Esophagus (tissue), 2 donors: ENCODE results near the gene SLC19A1. TPM values are rescaled to one million over a fixed set of nuclear protein-coding genes. Genes with fewer than 3 reads are reported as not detected.

Source experiments
- H3K27ac ChIP-seq, 2 donors: one replicate each; pipeline ENCODE4 v1.5.1; 2013; ENCODE audit warnings: low read depth in 2 of 2, mild to moderate bottlenecking in 2 of 2, inconsistent platforms in 1 of 2, low read length in 1 of 2, moderate library complexity in 1 of 2
- H3K27me3 ChIP-seq, 2 donors: one replicate each; pipeline ENCODE4 v1.6.1; 2013; ENCODE audit warnings: low read length in 2 of 2, control low read depth in 1 of 2, mild to moderate bottlenecking in 1 of 2; ENCODE audit not compliant: insufficient read depth in 2 of 2, control insufficient read depth in 1 of 2
- H3K36me3 ChIP-seq, 2 donors: one replicate each; pipeline ENCODE4 v1.6.1; 2013; ENCODE audit warnings: low read length in 1 of 2; ENCODE audit not compliant: control insufficient read depth in 2 of 2, insufficient read depth in 2 of 2
- H3K4me1 ChIP-seq, 2 donors: one replicate each; pipeline ENCODE4 v1.6.1; 2013; ENCODE audit warnings: low read length in 1 of 2; ENCODE audit not compliant: control insufficient read depth in 2 of 2, insufficient read depth in 2 of 2
- H3K4me3 ChIP-seq, 2 donors: one replicate each; pipeline ENCODE4 v1.5.1; 2013; ENCODE audit warnings: low read length in 2 of 2, mild to moderate bottlenecking in 2 of 2, low read depth in 1 of 2, moderate library complexity in 1 of 2
- H3K9me3 ChIP-seq, 2 donors: one replicate each; pipeline ENCODE4 v1.6.1; 2013; ENCODE audit warnings: mild to moderate bottlenecking in 2 of 2, low read depth in 1 of 2, low read length in 1 of 2, moderate library complexity in 1 of 2; ENCODE audit not compliant: control insufficient read depth in 2 of 2, insufficient read depth in 1 of 2
- WGBS, 2 donors: extraction: QIAGEN DNeasy Blood & Tissue Kit; methylation state at CpG; one replicate each; pipeline ENCODE4 v1.1.7; 2013; 5-methylcytosine and 5-hydroxymethylcytosine counted together
- polyA plus RNA-seq, 2 donors: library from polyadenylated mRNA; stranded (reverse); fragments of 200-250 nt; gene quantifications; one replicate each; pipeline ENCODE4 v1.2.3, GENCODE V29; 2013
- donor health status: healthy with polysubstance abuse.
- donor health status: Bipolar disorder and iron deficiency.

The SLC19A1 gene
- polyA plus RNA-seq, 2 donors: 3.1 to 3.5 TPM

DNA sequence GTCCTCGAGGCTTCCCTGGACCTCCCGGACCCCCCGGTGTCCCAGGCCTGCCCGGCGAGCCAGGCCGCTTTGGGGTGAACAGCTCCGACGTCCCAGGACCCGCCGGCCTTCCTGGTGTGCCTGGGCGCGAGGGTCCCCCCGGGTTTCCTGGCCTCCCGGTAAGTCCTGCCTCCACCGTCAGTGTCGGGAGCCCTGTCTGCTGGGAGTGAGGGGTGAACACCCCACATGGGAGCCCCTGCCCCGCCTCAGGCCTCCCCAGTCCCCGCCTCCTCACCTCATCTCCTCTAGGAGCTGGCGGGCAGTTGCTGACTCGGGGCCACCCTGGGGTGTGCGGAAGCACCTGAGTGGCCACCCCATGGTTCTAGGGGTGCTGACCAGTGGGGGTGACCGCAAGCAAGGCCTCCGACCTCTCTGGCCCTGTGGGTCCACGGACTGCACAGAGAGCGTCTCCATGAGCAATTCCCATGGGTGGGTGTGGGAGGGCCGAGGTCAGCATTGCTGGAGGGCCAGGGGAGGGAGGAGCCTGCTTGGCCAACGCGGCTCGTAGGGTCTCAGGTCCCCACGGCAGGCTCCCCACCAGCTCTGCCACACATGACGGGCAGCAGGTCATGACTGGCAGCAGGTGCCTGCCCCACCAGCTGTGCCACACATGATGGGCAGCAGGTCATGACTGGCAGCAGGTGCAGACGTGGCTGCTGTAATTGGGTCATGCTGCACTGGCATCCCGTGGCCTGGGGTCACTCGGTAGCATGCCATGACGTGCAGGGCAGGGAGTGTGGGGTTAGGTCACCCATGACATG lies 61.3 kb downstream of the SLC19A1 start:
- Histone ChIP-seq H3K27me3 (no peaks in the 10 kb centered on the region), H3K4me1 (peaks cover 0 to 12% of the 10 kb centered on the region in 2 donors), H3K27ac (no peak overlapping the region), H3K4me3 (no peak overlapping the region), H3K36me3 (peaks cover 0 to 12% of the 10 kb centered on the region in 2 donors), H3K9me3 (peaks cover 0 to 5% of the 10 kb centered on the region in 2 donors)
- 91 to 93% methylated on average over 32 to 35 of the region's 35 CpGs for WGBS, 2 donors

DNA sequence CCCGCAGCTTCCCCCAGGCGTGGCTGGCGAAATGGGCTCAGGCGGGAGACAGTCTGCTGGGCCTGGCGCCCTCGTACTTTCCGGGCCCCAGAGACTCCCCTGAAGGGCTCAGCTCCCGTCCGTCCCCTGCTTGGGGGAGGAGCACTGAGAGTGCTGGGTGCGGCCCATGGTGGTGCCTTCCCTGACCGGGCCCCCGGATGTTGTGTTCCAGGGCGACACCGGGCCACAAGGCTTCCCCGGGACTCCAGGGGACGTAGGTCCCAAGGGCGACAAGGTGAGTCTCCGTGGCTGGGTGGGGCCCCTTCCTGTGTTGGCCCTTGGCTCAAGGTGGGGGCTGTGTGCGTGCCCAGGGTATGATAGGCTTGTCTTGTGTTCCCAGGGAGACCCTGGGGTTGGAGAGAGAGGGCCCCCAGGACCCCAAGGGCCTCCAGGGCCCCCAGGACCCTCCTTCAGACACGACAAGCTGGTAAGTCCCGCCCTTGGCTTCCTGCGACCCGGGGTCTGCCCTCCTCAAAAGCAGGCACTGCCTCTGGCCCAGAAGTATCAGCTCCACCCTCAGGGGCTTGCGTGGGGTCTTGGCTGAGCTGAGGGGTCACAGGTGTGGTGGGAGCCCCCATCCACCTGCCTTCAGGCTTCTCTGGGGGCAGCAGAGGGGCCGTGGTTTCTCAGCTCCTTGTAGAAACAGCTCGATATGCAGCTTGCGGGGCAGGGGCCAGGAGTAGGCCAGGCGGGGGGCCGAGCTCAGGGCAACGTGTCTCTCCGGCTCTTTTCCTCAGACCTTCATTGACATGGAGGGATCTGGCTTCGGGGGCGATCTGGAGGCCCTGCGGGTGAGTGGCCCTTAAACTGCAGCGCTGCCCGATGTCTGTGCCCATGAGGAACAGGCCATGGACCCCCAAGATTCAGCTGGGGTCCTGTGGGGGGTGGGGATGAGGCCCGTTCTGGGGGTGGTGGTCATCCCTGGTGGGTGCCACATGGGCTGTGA lies 62.3 kb downstream of the SLC19A1 start:
- 87 to 89% methylated on average over 37 of the region's 37 CpGs for WGBS, 2 donors
- no peak overlapping the region for H3K27ac ChIP-seq
- H3K36me3 ChIP-seq: peaks cover 0 to 16% of the 10 kb centered on the region in 2 donors
- no peak overlapping the region for H3K4me3 ChIP-seq
- peaks cover 0 to 12% of the 10 kb centered on the region in 2 donors for H3K4me1 ChIP-seq
- H3K9me3 ChIP-seq: peaks cover 0 to 5% of the 10 kb centered on the region in 2 donors
- no peaks in the 10 kb centered on the region for H3K27me3 ChIP-seq

DNA sequence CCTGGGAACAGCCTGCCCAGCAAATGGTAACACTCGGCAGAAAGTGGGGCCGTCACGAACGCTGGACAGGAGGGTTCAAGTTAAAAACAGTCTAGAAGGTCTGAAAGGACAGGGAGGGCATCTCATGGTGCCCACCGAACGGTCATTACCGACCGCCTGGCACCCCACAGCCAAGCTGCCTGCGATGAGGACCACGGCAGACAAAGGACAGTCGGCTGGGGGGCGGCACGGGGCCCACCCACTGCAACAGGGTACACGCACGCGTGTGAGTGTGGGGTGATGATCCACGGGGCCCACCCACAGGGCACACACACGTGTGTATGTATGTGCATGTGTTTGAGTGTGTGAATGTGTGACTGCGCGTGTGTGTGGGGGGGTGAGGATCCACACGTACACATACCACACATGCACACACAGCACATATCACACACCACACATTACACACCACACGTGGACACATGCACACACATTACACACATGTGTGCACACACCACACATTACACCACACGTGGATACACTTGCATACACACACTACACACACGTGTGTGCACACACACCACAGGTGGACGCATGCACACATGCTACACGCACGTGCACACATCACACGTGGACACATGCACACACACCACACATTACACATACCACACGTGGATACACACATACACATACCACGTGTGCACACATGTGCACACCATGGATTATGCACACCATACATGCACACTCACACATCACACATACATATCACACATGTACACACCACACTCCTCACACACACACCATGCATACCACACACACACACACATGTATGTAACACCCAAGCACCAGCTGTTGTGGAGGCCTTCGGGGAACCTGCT lies 63.2 kb downstream of the SLC19A1 start:
- Histone ChIP-seq H3K4me3 (no peak overlapping the region), H3K9me3 (peaks cover 0 to 3% of the 10 kb centered on the region in 2 donors), H3K27ac (peak overlapping the region in 1 of 2 donors; percentile 14), H3K27me3 (no peaks in the 10 kb centered on the region), H3K36me3 (peaks cover 0 to 21% of the 10 kb centered on the region in 2 donors), H3K4me1 (peaks cover 0 to 14% of the 10 kb centered on the region in 2 donors)
- WGBS, 2 donors: 88% methylated on average over 31 of the region's 31 CpGs

DNA sequence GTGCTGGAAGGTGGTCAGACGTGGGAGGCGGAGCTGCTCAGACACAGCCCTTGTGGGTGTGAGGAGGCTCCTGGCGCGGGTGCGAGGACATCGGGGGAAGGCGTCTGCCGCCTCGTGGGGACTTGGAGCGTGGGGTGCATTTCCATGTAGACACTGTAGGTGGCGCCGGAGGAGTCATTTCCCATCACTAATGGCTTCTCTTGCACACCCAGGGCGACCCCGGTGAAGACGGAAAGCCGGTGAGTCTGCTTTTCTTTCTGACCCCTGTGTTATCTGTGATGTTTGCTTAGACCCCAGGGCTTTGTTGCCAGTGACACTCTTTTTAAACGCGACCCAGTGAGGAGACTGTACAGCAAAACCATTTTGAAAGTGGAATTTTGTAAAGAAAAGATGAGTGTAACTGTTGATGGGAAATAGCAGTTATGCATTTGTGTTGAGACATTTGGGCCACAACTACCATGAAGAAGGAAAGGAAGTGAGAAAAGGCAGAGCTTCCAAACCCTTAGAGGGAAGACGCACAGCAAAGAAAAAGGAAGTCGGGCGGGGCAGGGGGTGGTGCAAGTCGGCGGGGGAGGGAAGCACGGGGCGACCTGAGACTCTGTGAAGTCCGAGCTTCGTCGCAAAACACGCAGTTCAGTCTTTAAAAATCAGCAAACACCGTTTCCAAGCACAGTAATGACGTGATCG lies 64.0 kb downstream of the SLC19A1 start:
- no peak overlapping the region for H3K27ac ChIP-seq
- H3K4me1 ChIP-seq: peaks cover 0 to 14% of the 10 kb centered on the region in 2 donors
- H3K27me3 ChIP-seq: no peaks in the 10 kb centered on the region
- peaks cover 0 to 2% of the 10 kb centered on the region in 2 donors for H3K9me3 ChIP-seq
- WGBS, 2 donors: 38 to 49% methylated on average over 32 of the region's 32 CpGs
- H3K4me3 ChIP-seq: no peak overlapping the region
- H3K36me3 ChIP-seq: peaks cover 0 to 19% of the 10 kb centered on the region in 2 donors

DNA sequence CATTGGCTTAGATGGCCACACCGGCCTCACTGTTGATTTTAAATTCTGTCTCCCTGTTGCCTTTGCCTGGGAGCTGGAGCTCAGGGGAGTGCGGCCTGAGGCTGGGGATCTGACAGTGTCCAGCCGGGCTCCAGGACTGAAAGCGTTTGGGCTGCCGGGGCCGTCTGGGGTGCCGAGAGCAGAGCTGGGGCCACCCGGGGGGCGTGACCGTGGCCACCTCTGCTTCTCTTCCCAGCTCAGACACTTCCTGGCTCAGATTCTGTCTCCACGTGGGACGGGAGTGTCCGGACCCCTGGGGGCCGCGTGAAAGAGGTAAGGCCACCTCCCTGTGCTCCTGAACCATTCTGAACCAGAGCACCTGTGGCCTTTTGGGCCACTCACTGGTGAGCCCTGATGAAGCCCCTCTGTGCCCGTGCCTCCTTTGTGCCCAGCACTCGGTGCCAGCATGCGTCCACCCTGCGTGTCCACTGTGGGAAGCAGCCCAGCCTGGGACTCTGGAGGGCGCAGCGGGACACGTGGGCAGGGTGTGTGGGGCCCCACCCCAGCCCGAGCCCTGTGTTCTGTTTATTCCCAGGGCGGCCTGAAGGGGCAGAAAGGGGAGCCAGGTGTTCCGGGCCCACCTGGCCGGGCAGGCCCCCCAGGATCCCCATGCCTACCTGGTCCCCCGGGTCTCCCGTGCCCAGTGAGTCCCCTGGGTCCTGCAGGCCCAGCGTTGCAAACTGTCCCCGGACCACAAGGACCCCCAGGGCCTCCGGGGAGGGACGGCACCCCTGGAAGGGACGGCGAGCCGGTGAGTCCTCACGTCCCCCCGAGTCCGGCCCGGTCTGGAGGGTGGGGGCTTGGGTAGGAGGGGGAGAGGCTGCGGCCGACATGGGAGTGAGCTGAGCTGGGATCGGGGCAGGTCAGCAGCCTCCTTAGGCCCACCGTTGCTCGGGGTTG lies 64.8 kb downstream of the SLC19A1 start:
- Histone ChIP-seq H3K4me1 (peaks cover 0 to 11% of the 10 kb centered on the region in 2 donors), H3K27ac (no peak overlapping the region), H3K27me3 (no peaks in the 10 kb centered on the region), H3K9me3 (peaks cover 0 to 2% of the 10 kb centered on the region in 2 donors), H3K36me3 (peaks cover 0 to 19% of the 10 kb centered on the region in 2 donors), H3K4me3 (no peak overlapping the region)
- 73 to 83% methylated on average over 38 to 44 of the region's 44 CpGs for WGBS, 2 donors

DNA sequence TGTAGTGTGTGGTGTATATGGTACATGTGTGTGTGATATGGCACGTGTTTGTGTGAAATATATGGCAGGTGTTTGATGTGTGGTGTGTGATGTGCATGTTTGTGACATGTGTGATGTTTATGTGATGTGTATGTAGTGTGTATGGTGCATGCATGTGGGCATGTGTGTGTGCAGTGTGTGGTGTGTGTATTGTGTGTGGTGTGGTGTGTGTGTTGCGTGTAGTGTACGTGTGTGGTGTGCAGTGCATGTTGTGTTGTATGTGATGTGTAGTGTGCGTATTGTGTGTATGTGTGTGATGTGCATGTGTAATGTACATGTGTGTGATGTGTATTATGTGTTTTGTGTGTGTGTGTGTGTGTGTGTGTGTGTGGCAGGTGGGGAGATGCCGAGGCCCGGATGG lies 65.7 kb downstream of the SLC19A1 start:
- peaks cover 3 to 11% of the 10 kb centered on the region in 2 donors for H3K4me1 ChIP-seq
- peaks cover 0 to 19% of the 10 kb centered on the region in 2 donors for H3K36me3 ChIP-seq
- peaks cover 0 to 2% of the 10 kb centered on the region in 2 donors for H3K9me3 ChIP-seq
- WGBS, 2 donors: 92 to 93% methylated on average over 6 of the region's 6 CpGs
- H3K4me3 ChIP-seq: no peak overlapping the region
- no peak overlapping the region for H3K27ac ChIP-seq
- H3K27me3 ChIP-seq: no peaks in the 10 kb centered on the region

DNA sequence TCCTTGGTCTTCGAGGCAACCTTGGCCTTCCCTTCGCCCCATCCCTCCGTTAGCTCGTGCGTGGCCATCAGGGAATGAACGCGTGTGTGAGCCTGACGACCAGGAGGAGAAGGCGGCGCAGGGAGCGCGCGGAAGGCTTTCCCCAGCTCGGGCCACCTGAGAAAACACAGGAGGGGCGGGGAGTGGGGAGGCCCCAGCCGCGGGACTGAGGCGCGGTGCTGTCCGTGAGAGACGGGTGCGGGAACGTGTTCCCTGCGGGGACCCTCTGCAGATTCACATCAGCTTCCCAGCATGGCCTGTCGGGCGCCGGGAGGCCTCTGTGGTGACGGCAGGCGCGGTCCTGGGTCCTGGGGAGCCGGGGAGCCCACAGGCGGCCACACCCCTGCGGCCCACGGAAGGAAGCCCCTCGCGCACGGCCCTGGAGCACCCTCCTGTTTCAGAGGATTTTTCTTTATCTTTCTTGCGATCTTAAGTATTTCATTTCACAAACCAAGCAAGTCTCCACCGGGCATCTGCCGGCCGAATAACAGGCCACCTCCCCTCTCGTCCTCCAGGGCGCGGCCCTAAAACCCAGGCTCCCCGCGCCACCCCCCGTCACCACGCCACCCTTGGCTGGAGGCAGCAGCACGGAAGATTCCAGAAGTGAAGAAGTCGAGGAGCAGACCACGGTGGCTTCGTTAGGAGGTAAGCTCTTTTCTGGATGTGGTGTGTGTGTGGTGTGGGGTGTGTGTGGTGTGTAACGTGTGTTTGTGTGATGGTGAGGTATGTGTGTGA lies 66.3 kb downstream of the SLC19A1 start:
- 91 to 92% methylated on average over 53 of the region's 53 CpGs for WGBS, 2 donors
- Histone ChIP-seq H3K4me1 (peaks cover 3 to 11% of the 10 kb centered on the region in 2 donors), H3K27me3 (no peaks in the 10 kb centered on the region), H3K9me3 (peaks cover 0 to 2% of the 10 kb centered on the region in 2 donors), H3K36me3 (peaks cover 0 to 19% of the 10 kb centered on the region in 2 donors), H3K27ac (no peak overlapping the region), H3K4me3 (no peak overlapping the region)
